Inflammatory macrophage treated with lipopolysaccharide for 1 hour (primary cell): Measurements from ENCODE around the gene FOXD2.

Source experiments
- DNase-seq, 2 donors: peaks; one replicate each; pipeline ENCODE4 v3.0.0-alpha.2; 2020 to 2022

Gene FOXD2

GRCh38 chr1:47469390-47469759, 31.5 kb downstream of the FOXD2 start:
- DNase-seq: no peak

GRCh38 chr1:47469910-47470309, 32.1 kb downstream of the FOXD2 start:
- peak; percentile 10 to 14 for DNase-seq

GRCh38 chr1:47471163-47471562, 33.3 kb downstream of the FOXD2 start:
- DNase-seq: no peak

GRCh38 chr1:47474278-47475193, 36.7 kb downstream of the FOXD2 start:
- DNase-seq: no peak

GRCh38 chr1:47477595-47478080, 39.8 kb downstream of the FOXD2 start:
- DNase-seq: no peak

GRCh38 chr1:47478090-47478489, 40.2 kb downstream of the FOXD2 start:
- DNase-seq: no peak

GRCh38 chr1:47479664-47480063, 41.8 kb downstream of the FOXD2 start:
- no peak for DNase-seq

GRCh38 chr1:47481936-47482335, 44.1 kb downstream of the FOXD2 start:
- DNase-seq: no peak

- DNase-seq: peak; percentile 65
Observed at GRCh38 chr1:47482786-47483185, 44.9 kb downstream of the FOXD2 start.

GRCh38 chr1:47483651-47484050, 45.8 kb downstream of the FOXD2 start:
- DNase-seq: no peak

- no peak for DNase-seq
Observed at GRCh38 chr1:47485817-47486216, 48.0 kb downstream of the FOXD2 start.

- DNase-seq: no peak
Observed at GRCh38 chr1:47487332-47487731, 49.5 kb downstream of the FOXD2 start.

GRCh38 chr1:47487850-47488450, 50.1 kb downstream of the FOXD2 start:
- DNase-seq: no peak
